ENCODE results near the gene EEF1AKMT3.
"Not testable (repeated sequence)": the region's sequence is repeated elsewhere in the genome, so short reads cannot be mapped to it uniquely, and the experiment has no call there.

Gene EEF1AKMT3

GRCh38 chr12:57766464-57767304 lies 5.7 kb upstream of the EEF1AKMT3 start, which contains the start of gene CYP27B1:
Gene CYP27B1 (minus strand): TSS chr12:57767078. CDS start chr12:57767041, 37 bp downstream.
- DNase-seq = peak in 1 of 3 donors; percentile 65

GRCh38 chr12:57767305-57767698 lies 5.1 kb upstream of the EEF1AKMT3 start:
- DNase-seq = peak in 2 of 3 donors; percentile 61 to 66

- no peak for DNase-seq
Observed at GRCh38 chr12:57767876-57768275, 4.5 kb upstream of the EEF1AKMT3 start.

GRCh38 chr12:57769594-57769993 lies 2.8 kb upstream of the EEF1AKMT3 start:
- no peak for DNase-seq

- peak; percentile 42 to 65 (median 54) for DNase-seq
Observed at GRCh38 chr12:57770734-57771133, 1.7 kb upstream of the EEF1AKMT3 start.

- peak; percentile 96 to 98 (median 96) for DNase-seq
Observed at GRCh38 chr12:57771236-57771872, 1.1 kb upstream of the EEF1AKMT3 start.

GRCh38 chr12:57771873-57772428 lies 463 bp upstream of the EEF1AKMT3 start, which contains the start of gene METTL1:
Gene METTL1 (minus strand): TSS chr12:57772105. CDS start chr12:57772083, 22 bp downstream.
- peak; percentile 96 to 98 (median 97) for DNase-seq

GRCh38 chr12:57774634-57775033 lies 2.2 kb downstream of the EEF1AKMT3 start:
- not testable (repeated sequence) for DNase-seq

GRCh38 chr12:57775044-57775443 lies 2.6 kb downstream of the EEF1AKMT3 start:
- no peak for DNase-seq

- DNase-seq = peak; percentile 63 to 69 (median 67)
Observed at GRCh38 chr12:57775563-57776246, 3.3 kb downstream of the EEF1AKMT3 start.

GRCh38 chr12:57776247-57776587 lies 3.8 kb downstream of the EEF1AKMT3 start:
- no peak for DNase-seq

GRCh38 chr12:57777367-57777766 lies 5.0 kb downstream of the EEF1AKMT3 start:
- no peak for DNase-seq

- DNase-seq = no peak
Observed at GRCh38 chr12:57777911-57778310, 5.5 kb downstream of the EEF1AKMT3 start.

GRCh38 chr12:57779736-57780135 lies 7.3 kb downstream of the EEF1AKMT3 start:
- DNase-seq = no peak

- DNase-seq = no peak
Observed at GRCh38 chr12:57780284-57780897, 8.0 kb downstream of the EEF1AKMT3 start.

- peak; percentile 28 to 50 (median 30) for DNase-seq
Observed at GRCh38 chr12:57781244-57781643, 8.8 kb downstream of the EEF1AKMT3 start.

- peak in 1 of 3 donors; percentile 30 for DNase-seq
Observed at GRCh38 chr12:57781801-57782200, 9.4 kb downstream of the EEF1AKMT3 start.

- DNase-seq = no peak
Observed at GRCh38 chr12:57782243-57782607, 9.8 kb downstream of the EEF1AKMT3 start.

- DNase-seq = peak; percentile 98 to 99 (median 99)
Observed at GRCh38 chr12:57782608-57783465, 10.4 kb downstream of the EEF1AKMT3 start, which contains the start of gene TSFM. Gene TSFM (plus strand): TSS chr12:57782787. CDS start chr12:57782802, 15 bp downstream.

GRCh38 chr12:57783466-57783801 lies 11.0 kb downstream of the EEF1AKMT3 start:
- DNase-seq = no peak

- no peak for DNase-seq
Observed at GRCh38 chr12:57783861-57784260, 11.4 kb downstream of the EEF1AKMT3 start.

GRCh38 chr12:57793920-57794319 lies 21.5 kb downstream of the EEF1AKMT3 start:
- peak; percentile 60 to 89 (median 71) for DNase-seq
